Endothelial cell of umbilical vein (primary cell): ENCODE measurements around the gene HK1. TPM values are rescaled to one million over a fixed set of nuclear protein-coding genes. Genes with fewer than 3 reads are reported as not detected.
"Not testable (repeated sequence)": the region's sequence is repeated elsewhere in the genome, so short reads cannot be mapped to it uniquely, and the experiment has no call there.

Experiments used
- BruUV-seq: library from RNA; stranded (reverse); fragments of 400-500 nt; replicated peaks from 2 replicates; lab custom pipeline; 2021; lab: Mats Ljungman, UMichigan
- CTCF ChIA-PET: fragments of 300-600, 350-600 bp; sonication (Branson Sonifier 250); formaldehyde crosslinking; loops from one replicate; lab custom pipeline; 2021; ENCODE audit warnings: antibody characterized with exemption, inconsistent platforms; lab: Charles Lee
- POLR2A ChIA-PET: fragments of 300-600, 350-600 bp; sonication (Branson Sonifier 250); formaldehyde crosslinking; loops from one replicate; lab custom pipeline; 2021; ENCODE audit warnings: antibody characterized with exemption, inconsistent platforms; lab: Charles Lee
- DNase-seq: peaks from one replicate; pipeline ENCODE4 v3.0.0-alpha.2; 2011; ENCODE audit warnings: low read depth, low spot score
- FAIRE-seq: peaks from 2 replicates; lab custom pipeline; 2011; peaks lifted over from hg19 to GRCh38; lab: Jason Lieb, UNC
- H2AFZ ChIP-seq: 2 replicates; pipeline ENCODE4 v1.6.0; 2012; ENCODE audit warnings: low read depth, low read length, control low read depth, inconsistent platforms
- H3K27ac ChIP-seq: 2 replicates; pipeline ENCODE4 v1.5.1; 2011; ENCODE audit warnings: low read depth, mild to moderate bottlenecking, control low read depth, low read length, moderate library complexity; ENCODE audit not compliant: insufficient read depth
- H3K27me3 ChIP-seq, 2 experiments: 2 replicates each; pipeline versions ENCODE4 v1.6.0 to v1.6.1; 2011; ENCODE audit warnings: low read length in 2 of 2, mixed read lengths in 1 of 2; ENCODE audit not compliant: control insufficient read depth in 2 of 2, insufficient read depth in 2 of 2
- H3K36me3 ChIP-seq, 2 experiments: 2 replicates in 1 of 2; 3 replicates in 1 of 2; pipeline ENCODE4 v1.5.1; 2011; ENCODE audit warnings: low read length in 2 of 2, mild to moderate bottlenecking in 1 of 2, moderate library complexity in 1 of 2; ENCODE audit not compliant: control insufficient read depth in 2 of 2, insufficient read depth in 2 of 2; ENCODE audit errors: extremely low read depth in 1 of 2
- H3K4me1 ChIP-seq: 3 replicates; pipeline ENCODE4 v1.5.1; 2011; ENCODE audit warnings: mild to moderate bottlenecking, low read length; ENCODE audit not compliant: control insufficient read depth, insufficient read depth; ENCODE audit errors: extremely low read depth
- H3K4me2 ChIP-seq: 2 replicates; pipeline ENCODE4 v1.6.1; 2011; ENCODE audit warnings: low read length, control low read depth, mixed read lengths; ENCODE audit not compliant: insufficient read depth
- H3K4me3 ChIP-seq, 3 experiments: fragments of 200-600 bp in 1 of 3; sonication (generic), shearing (Covaris generic) in 1 of 3; replicated peaks in 1 of 3; 2 replicates each; pipeline ENCODE4 v1.5.1; 2011 to 2016; ENCODE audit warnings: control low read depth in 3 of 3, low read length in 3 of 3, mild to moderate bottlenecking in 2 of 3, inconsistent platforms in 1 of 3, low read depth in 1 of 3, moderate library complexity in 1 of 3; ENCODE audit not compliant: insufficient read depth in 1 of 3
- H3K79me2 ChIP-seq: 2 replicates; pipeline ENCODE4 v1.6.0; 2012; ENCODE audit warnings: low read length, inconsistent platforms; ENCODE audit not compliant: control insufficient read depth, insufficient read depth
- H3K9ac ChIP-seq: replicated peaks from 2 replicates; pipeline ENCODE3; 2011; ENCODE audit warnings: low read length, control low read depth; ENCODE audit not compliant: insufficient read depth; ENCODE audit errors: extremely low read depth
- H3K9me1 ChIP-seq: replicated peaks from 3 replicates; pipeline ENCODE4 v1.6.0; 2011; ENCODE audit warnings: mild to moderate bottlenecking, low read length; ENCODE audit not compliant: control insufficient read depth, insufficient read depth; ENCODE audit errors: extremely low read depth
- H3K9me3 ChIP-seq: replicated peaks from 2 replicates; pipeline ENCODE4 v1.5.1; 2012; ENCODE audit warnings: low read length, inconsistent platforms; ENCODE audit not compliant: control insufficient read depth, insufficient read depth
- H4K20me1 ChIP-seq: replicated peaks from 2 replicates; pipeline ENCODE3; 2011; ENCODE audit warnings: mild to moderate bottlenecking, low read length; ENCODE audit not compliant: control insufficient read depth, insufficient read depth; ENCODE audit errors: extremely low read depth
- CTCF ChIP-seq, 2 donors: IDR thresholded peaks; 1 replicate in 1 of 2; 2 replicates in 1 of 2; pipeline ENCODE4 v1.5.1; 2011; ENCODE audit warnings: low read length in 2 of 2, mild to moderate bottlenecking in 2 of 2, moderate library complexity in 2 of 2, control low read depth in 1 of 2, inconsistent platforms in 1 of 2, low read depth in 1 of 2; ENCODE audit not compliant: insufficient read depth in 1 of 2; ENCODE audit errors: extremely low read depth in 1 of 2
- EZH2 ChIP-seq: IDR thresholded peaks from 2 replicates; pipeline ENCODE4 v1.6.1; 2012; ENCODE audit warnings: borderline replicate concordance, low read depth, mild to moderate bottlenecking, moderate library complexity, low read length, inconsistent platforms; ENCODE audit not compliant: severe bottlenecking
- FOS ChIP-seq: IDR thresholded peaks from 2 replicates; pipeline ENCODE4 v1.6.1; 2011; ENCODE audit warnings: mild to moderate bottlenecking, low read length, moderate library complexity, borderline replicate concordance; ENCODE audit not compliant: insufficient read depth
- GATA2 ChIP-seq: IDR thresholded peaks from 2 replicates; pipeline ENCODE4 v1.7.0; 2011; ENCODE audit warnings: low read depth, mild to moderate bottlenecking, moderate library complexity, mixed read lengths, low read length; ENCODE audit not compliant: insufficient read length, insufficient read depth
- JUN ChIP-seq: IDR thresholded peaks from 2 replicates; pipeline ENCODE4 v1.6.1; 2011; ENCODE audit warnings: borderline replicate concordance, low read depth; ENCODE audit not compliant: insufficient read length, insufficient read depth
- POLR2AphosphoS5 ChIP-seq: IDR thresholded peaks from 2 replicates; pipeline ENCODE4 v1.6.1; 2012; ENCODE audit warnings: low read depth, mild to moderate bottlenecking, control low read depth, low read length, moderate library complexity; ENCODE audit not compliant: insufficient read depth
- dilution Hi-C: fragments of 300-500 bp; cut with MboI; formaldehyde crosslinking; loops from one replicate; pipeline ENCODE4 v1.15.0; 2019; ENCODE audit warnings: low sequenced_read_pairs; ENCODE audit not compliant: extremely low pct_ligation_motif_present
- intact Hi-C: fragments of 100-400 bp; cut with micrococcal nuclease; formaldehyde crosslinking; loops from one replicate; pipeline ENCODE4 v1.10.0; 2022
- polyA plus RNA-seq, 4 experiments: library from polyadenylated mRNA; depleted of rRNA in 3 of 4; stranded (reverse) in 3 of 4; unstranded in 1 of 4; fragments of >200 nt; gene quantifications; 2 replicates each; pipeline versions ENCODE4 v1.2.1 to v1.2.3, GENCODE V29; 2011 to 2012; ENCODE audit warnings: missing spikeins in 1 of 4
- total RNA-seq: library from RNA; stranded (reverse); gene quantifications from 2 replicates; pipeline ENCODE4 v1.2.3, GENCODE V29; 2021

The HK1 gene
- total and polyA plus RNA-seq, 2 donors (not counting 3 experiments of a cell fraction or from before 2014, with no cell fraction given): 50.8 to 121 TPM

GRCh38 chr10:69450395-69450794 is 172.1 kb downstream of the HK1 start:
- not testable (repeated sequence) for FAIRE-seq, H3K36me3 ChIP-seq, H2AFZ ChIP-seq, H4K20me1 ChIP-seq, H3K4me3 ChIP-seq, H3K9ac ChIP-seq, H3K9me3 ChIP-seq, DNase-seq, H3K79me2 ChIP-seq, H3K9me1 ChIP-seq, H3K4me2 ChIP-seq, BruUV-seq, H3K27me3 ChIP-seq
- ChIA-PET CTCF (interaction anchor here (0.6 to 7.5 kb wide), 21 partner anchors 8 to 64 kb away, joined by 3 to 60 read pairs (median 5); no protein-coding TSS in a partner anchor), POLR2A (interaction anchor here (0.5 kb wide), 1 partner anchor 24 kb away, joined by 5 read pairs; no protein-coding TSS in a partner anchor)
- peaks cover 76% of the 10 kb centered on the region for H3K4me1 ChIP-seq
- dilution Hi-C loops (loop anchor here (5.0 kb wide), 1 partner anchor 47 kb away; no protein-coding TSS in a partner anchor), intact Hi-C loops (loop anchor here (1.0 to 2.0 kb wide), 3 partner anchors 14 to 57 kb away; no protein-coding TSS in a partner anchor)
- peak overlapping the region; percentile 59 for H3K27ac ChIP-seq

DNA sequence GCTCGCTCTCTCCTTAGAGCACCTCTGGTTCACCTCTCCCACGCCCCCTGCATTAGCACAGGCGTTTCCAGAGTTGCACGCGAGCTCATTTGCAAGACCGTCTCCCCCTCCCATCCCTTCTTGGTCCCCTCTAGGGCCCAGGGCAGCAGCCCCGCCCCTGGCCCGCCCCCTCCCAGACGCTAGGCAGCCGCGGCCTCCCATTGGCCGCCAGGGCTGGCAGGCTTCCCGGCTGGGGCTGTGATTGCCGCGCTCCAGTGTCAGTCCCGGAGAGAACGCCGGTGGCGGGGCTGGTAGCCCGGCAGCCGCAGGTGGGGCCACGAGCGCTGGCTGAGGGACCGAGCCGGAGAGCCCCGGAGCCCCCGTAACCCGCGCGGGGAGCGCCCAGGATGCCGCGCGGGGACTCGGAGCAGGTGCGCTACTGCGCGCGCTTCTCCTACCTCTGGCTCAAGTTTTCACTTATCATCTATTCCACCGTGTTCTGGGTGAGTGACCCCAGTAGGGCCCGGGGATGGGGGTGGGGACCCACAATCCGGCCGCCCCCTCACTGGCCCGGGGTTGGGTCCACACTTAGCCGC is 173.0 kb downstream of the HK1 start, which contains the start of gene TSPAN15:
Gene TSPAN15 (plus strand): TSS at position 257 of the 575 bp plus-strand sequence. CDS start 130 bp downstream, at position 387.
- FAIRE-seq: peak; percentile 75

More for the DNA sequence above, 173.0 kb downstream of the HK1 start, which contains the start of gene TSPAN15:
- peak; percentile 87 for DNase-seq
- POLR2A ChIA-PET: interaction anchor here (0.5 to 0.6 kb wide), 3 partner anchors 10 to 24 kb away, joined by 3 to 7 read pairs (median 5); no protein-coding TSS in a partner anchor
- peak within 1 kb of the TSS; percentile 5 for H3K27ac ChIP-seq
- TF ChIP-seq CTCF (IDR thresholded peaks at IDR 0.05; ENCODE audit: extremely low read depth in 1 of 2, insufficient read depth in 1 of 2, low read depth in 1 of 2, low read length in 2 of 2): no peak
- TF ChIP-seq EZH2: no peak
- TF ChIP-seq JUN: no peak
- TF ChIP-seq GATA2: no peak
- no peak for TF ChIP-seq POLR2AphosphoS5
- TF ChIP-seq FOS: no peak
- H4K20me1 ChIP-seq: no peaks in the 10 kb centered on the region
- dilution Hi-C loops: loop anchor here (5.0 kb wide), 1 partner anchor 46 kb away; no protein-coding TSS in a partner anchor
- H3K79me2 ChIP-seq: peaks cover 2% of the 10 kb centered on the region
- peak within 1 kb of the TSS; percentile 68 for H3K9ac ChIP-seq
- peaks cover 67% of the 10 kb centered on the region for H3K4me1 ChIP-seq
- no peaks in the 10 kb centered on the region for H3K27me3 ChIP-seq
- H2AFZ ChIP-seq: peak within 1 kb of the TSS; percentile 91
- H3K9me3 ChIP-seq: no peaks in the 10 kb centered on the region
- H3K36me3 ChIP-seq: no peaks in the 10 kb centered on the region
- H3K4me3 ChIP-seq: peak within 1 kb of the TSS; percentile 61 to 92 (median 81)
- no TSS peak for BruUV-seq
- CTCF ChIA-PET: interaction anchor here (0.9 to 7.5 kb wide), 11 partner anchors 11 to 64 kb away, joined by 3 to 60 read pairs (median 8); no protein-coding TSS in a partner anchor
- H3K9me1 ChIP-seq: no peaks in the 10 kb centered on the region
- intact Hi-C loops: loop anchor here (1.0 to 2.0 kb wide), 3 partner anchors 14 to 48 kb away; no protein-coding TSS in a partner anchor
- H3K4me2 ChIP-seq: peak within 1 kb of the TSS; percentile 84
